Caco-2 (cell line): ENCODE results near the gene IL6ST. TPM values are rescaled to one million over a fixed set of nuclear protein-coding genes. Genes with fewer than 3 reads are reported as not detected.

Experiments used
- BruUV-seq: library from RNA; stranded (reverse); fragments of 400-500 nt; replicated peaks from 2 replicates; lab custom pipeline; 2021; lab: Mats Ljungman, UMichigan
- CTCF ChIA-PET: fragments of 300-600 bp; sonication (Branson Sonifier 250); formaldehyde crosslinking; loops from one replicate; lab custom pipeline; 2022; ENCODE audit warnings: antibody characterized with exemption; lab: Charles Lee
- POLR2A ChIA-PET: fragments of 300-600 bp; sonication (Branson Sonifier 250); formaldehyde crosslinking; loops from one replicate; lab custom pipeline; 2022; ENCODE audit warnings: antibody characterized with exemption; lab: Charles Lee
- DNase-seq, 2 experiments: peaks; one replicate each; pipeline versions ENCODE4 v3.0.0 to v3.0.0-alpha.2; 2020 to 2022
- H3K27me3 ChIP-seq: replicated peaks from 2 replicates; pipeline ENCODE4 v1.6.0; 2011; ENCODE audit warnings: low read length; ENCODE audit not compliant: control insufficient read depth, insufficient read depth
- H3K36me3 ChIP-seq: 2 replicates; pipeline ENCODE4 v1.5.1; 2011; ENCODE audit warnings: low read length; ENCODE audit not compliant: control insufficient read depth, insufficient read depth
- H3K4me1 ChIP-seq: fragments of 250-450 bp; sonication (Bioruptor Pico); 2 replicates; pipeline ENCODE4 v1.5.1; 2020; ENCODE audit warnings: mild to moderate bottlenecking
- H3K4me3 ChIP-seq: 2 replicates; pipeline ENCODE4 v1.5.1; 2011; ENCODE audit warnings: low read depth, mild to moderate bottlenecking, control low read depth, low read length
- H3K9me3 ChIP-seq: fragments of 250-450 bp; sonication (Bioruptor Pico); 2 replicates; pipeline ENCODE4 v1.5.1; 2020; ENCODE audit warnings: mild to moderate bottlenecking, moderate library complexity
- H3K27ac Mint-ChIP-seq: one replicate; pipeline ENCODE4 v1.8.0; 2022; ENCODE audit warnings: mixed read lengths; ENCODE audit not compliant: unreplicated experiment
- H3K27me3 Mint-ChIP-seq: one replicate; pipeline ENCODE4 v1.8.0; 2022; ENCODE audit warnings: mixed read lengths; ENCODE audit not compliant: insufficient read depth, unreplicated experiment
- H3K36me3 Mint-ChIP-seq: one replicate; pipeline ENCODE4 v1.8.0; 2022; ENCODE audit warnings: mild to moderate bottlenecking, mixed read lengths; ENCODE audit not compliant: insufficient read depth, unreplicated experiment
- H3K4me1 Mint-ChIP-seq: one replicate; pipeline ENCODE4 v1.8.0; 2022; ENCODE audit warnings: low read depth, mixed read lengths; ENCODE audit not compliant: unreplicated experiment
- H3K4me3 Mint-ChIP-seq: one replicate; pipeline ENCODE4 v1.8.0; 2022; ENCODE audit warnings: mild to moderate bottlenecking, moderate library complexity, mixed read lengths; ENCODE audit not compliant: unreplicated experiment
- H3K9me3 Mint-ChIP-seq: one replicate; pipeline ENCODE4 v1.8.0; 2022; ENCODE audit warnings: mixed read lengths; ENCODE audit not compliant: unreplicated experiment
- CTCF ChIP-seq, 2 experiments: fragments of 200-600 bp in 1 of 2; IDR thresholded peaks; 1 replicate in 1 of 2; 2 replicates in 1 of 2; pipeline versions ENCODE4 v1.5.1 to v1.8.0; 2011 to 2022; ENCODE audit warnings: antibody characterized with exemption in 1 of 2, control low read depth in 1 of 2, inconsistent platforms in 1 of 2, low read depth in 1 of 2, low read length in 1 of 2, mild to moderate bottlenecking in 1 of 2, moderate library complexity in 1 of 2; ENCODE audit not compliant: insufficient read depth in 1 of 2, severe bottlenecking in 1 of 2, unreplicated experiment in 1 of 2
- intact Hi-C: fragments of 100-400 bp; cut with micrococcal nuclease; formaldehyde crosslinking; loops from one replicate; pipeline ENCODE4 v1.10.0; 2022; ENCODE audit not compliant: unreplicated experiment
- total RNA-seq: library from RNA; stranded (reverse); gene quantifications from 2 replicates; pipeline ENCODE4 v1.2.3, GENCODE V29; 2022

IL6ST gene
- total RNA-seq, 1 experiment from 2014 or later: 278 TPM

GRCh38 chr5:55982957-55983381 is 11.8 kb downstream of the IL6ST start:
- intact Hi-C loops: loop anchor here (1.0 kb wide), 2 partner anchors 218 to 286 kb away; no protein-coding TSS in a partner anchor

GRCh38 chr5:55973296-55973695 is 21.5 kb downstream of the IL6ST start:
- H3K36me3 ChIP-seq: peaks cover 5% of the 10 kb centered on the region
- intact Hi-C loops: no loop called here

More at GRCh38 chr5:55982957-55983381, 11.8 kb downstream of the IL6ST start:
- Histone ChIP-seq H3K9me3 (no peaks in the 10 kb centered on the region), H3K4me3 (no peak overlapping the region), H3K27me3 (no peaks in the 10 kb centered on the region), H3K36me3 (no peaks in the 10 kb centered on the region), H3K4me1 (peaks cover 50% of the 10 kb centered on the region)
- Mint-ChIP-seq H3K27me3 (no peaks in the 10 kb centered on the region), H3K27ac (no peak overlapping the region), H3K4me3 (no peak overlapping the region), H3K36me3 (peaks cover 95% of the 10 kb centered on the region), H3K9me3 (no peaks in the 10 kb centered on the region), H3K4me1 (peaks cover 30% of the 10 kb centered on the region)
- BruUV-seq: no TSS peak
- POLR2A ChIA-PET: interaction anchor here (0.7 kb wide), 1 partner anchor 84 kb away, joined by 5 read pairs; no protein-coding TSS in a partner anchor
- TF ChIP-seq CTCF (IDR thresholded peaks at IDR 0.05; ENCODE audit: insufficient read depth in 1 of 2, low read depth in 1 of 2, low read length in 1 of 2, severe bottlenecking in 1 of 2, unreplicated experiment in 1 of 2): peak; percentile 36 to 57
- CTCF ChIA-PET: interaction anchor here (0.5 to 1.6 kb wide), 11 partner anchors 20 to 1871 kb away, joined by 3 to 12 read pairs (median 4); no protein-coding TSS in a partner anchor
- DNase-seq: peak; percentile 50 to 60

GRCh38 chr5:55969956-55970355 is 24.8 kb downstream of the IL6ST start:
- peaks cover 96% of the 10 kb centered on the region for H3K36me3 Mint-ChIP-seq
- Histone ChIP-seq H3K4me1 (no peaks in the 10 kb centered on the region), H3K9me3 (no peaks in the 10 kb centered on the region), H3K27me3 (no peaks in the 10 kb centered on the region), H3K36me3 (peaks cover 5% of the 10 kb centered on the region), H3K4me3 (no peak overlapping the region)
- POLR2A ChIA-PET: no interaction called here
- BruUV-seq: no TSS peak
- H3K27ac Mint-ChIP-seq: no peak overlapping the region
- H3K4me1 Mint-ChIP-seq: peaks cover 7% of the 10 kb centered on the region
- CTCF ChIA-PET: no interaction called here
- intact Hi-C loops: no loop called here
- no peak overlapping the region for H3K4me3 Mint-ChIP-seq
- DNase-seq: no peak
- H3K27me3 Mint-ChIP-seq: no peaks in the 10 kb centered on the region
- TF ChIP-seq CTCF (IDR thresholded peaks at IDR 0.05; ENCODE audit: insufficient read depth in 1 of 2, low read depth in 1 of 2, low read length in 1 of 2, severe bottlenecking in 1 of 2, unreplicated experiment in 1 of 2): no peak
- no peaks in the 10 kb centered on the region for H3K9me3 Mint-ChIP-seq

More at GRCh38 chr5:55973296-55973695, 21.5 kb downstream of the IL6ST start:
- H3K9me3 ChIP-seq: no peaks in the 10 kb centered on the region
- Mint-ChIP-seq H3K4me1 (peaks cover 7% of the 10 kb centered on the region), H3K36me3 (peaks cover 93% of the 10 kb centered on the region), H3K27me3 (no peaks in the 10 kb centered on the region), H3K27ac (peak overlapping the region; percentile 19), H3K9me3 (no peaks in the 10 kb centered on the region), H3K4me3 (no peak overlapping the region)
- CTCF ChIA-PET: interaction anchor here (0.6 kb wide), 1 partner anchor 37 kb away, joined by 11 read pairs; no protein-coding TSS in a partner anchor
- DNase-seq: peak in 1 of 2 experiments; percentile 48
- POLR2A ChIA-PET: no interaction called here
- BruUV-seq: TSS peak; percentile 1
- no peak for TF ChIP-seq CTCF (IDR thresholded peaks at IDR 0.05; ENCODE audit: insufficient read depth in 1 of 2, low read depth in 1 of 2, low read length in 1 of 2, severe bottlenecking in 1 of 2, unreplicated experiment in 1 of 2)
- no peaks in the 10 kb centered on the region for H3K27me3 ChIP-seq
- no peak overlapping the region for H3K4me3 ChIP-seq
- peaks cover 3% of the 10 kb centered on the region for H3K4me1 ChIP-seq
